GM12865 (cell line): Measurements from ENCODE around the gene IGSF9B.

Experiments used
- DNase-seq: peaks from one replicate; pipeline ENCODE4 v3.0.0; 2010; ENCODE audit warnings: low read depth
- H3K4me3 ChIP-seq: 2 replicates; pipeline ENCODE4 v1.5.1; 2011; ENCODE audit warnings: mild to moderate bottlenecking, low read depth, low read length, control low read depth
- CTCF ChIP-seq: IDR thresholded peaks from 2 replicates; pipeline ENCODE4 v1.5.1; 2011; ENCODE audit warnings: low read length, control low read depth, low read depth, inconsistent platforms; ENCODE audit not compliant: insufficient read depth; ENCODE audit errors: missing control alignments

The IGSF9B gene

GRCh38 chr11:133906746-133907145 lies 50.0 kb downstream of the IGSF9B start:
- no peak for TF ChIP-seq CTCF
- H3K4me3 ChIP-seq = no peak overlapping the region
- DNase-seq = no peak

GRCh38 chr11:133906241-133906640 lies 50.5 kb downstream of the IGSF9B start:
- TF ChIP-seq CTCF = no peak
- no peak overlapping the region for H3K4me3 ChIP-seq
- DNase-seq = no peak

GRCh38 chr11:133905677-133906156 lies 51.1 kb downstream of the IGSF9B start:
- no peak overlapping the region for H3K4me3 ChIP-seq
- TF ChIP-seq CTCF = no peak
- DNase-seq = peak; percentile 33

GRCh38 chr11:133904818-133905515 lies 51.8 kb downstream of the IGSF9B start:
- TF ChIP-seq CTCF = no peak
- DNase-seq = no peak
- no peak overlapping the region for H3K4me3 ChIP-seq

- no peak for TF ChIP-seq CTCF
- H3K4me3 ChIP-seq = no peak overlapping the region
- no peak for DNase-seq
These were observed 52.6 kb downstream of the IGSF9B start for GRCh38 chr11:133903875-133904817.

GRCh38 chr11:133903056-133903455 lies 53.7 kb downstream of the IGSF9B start:
- no peak for DNase-seq
- H3K4me3 ChIP-seq = no peak overlapping the region
- TF ChIP-seq CTCF = no peak
